WTC11 (cell line): Measurements from ENCODE around the gene ZBTB21. TPM values are rescaled to one million over a fixed set of nuclear protein-coding genes. Genes with fewer than 3 reads are reported as not detected.

Experiments
- CREB1 ChIP-seq: sonication (generic); formaldehyde crosslinking; IDR thresholded peaks from 2 replicates; pipeline ENCODE4 v1.8.0; 2023; ENCODE audit warnings: mild to moderate bottlenecking, missing genetic modification reagents
- ESRRA ChIP-seq: sonication (generic); formaldehyde crosslinking; IDR thresholded peaks from 2 replicates; pipeline ENCODE4 v1.8.1; 2022; ENCODE audit warnings: mild to moderate bottlenecking, missing genetic modification reagents, borderline replicate concordance
- ETV6 ChIP-seq: sonication (generic); formaldehyde crosslinking; IDR thresholded peaks from 2 replicates; pipeline ENCODE4 v1.8.1; 2022; ENCODE audit warnings: mild to moderate bottlenecking, missing genetic modification reagents
- FOXP1 ChIP-seq: sonication (generic); formaldehyde crosslinking; IDR thresholded peaks from 2 replicates; pipeline ENCODE4 v1.8.0; 2022; ENCODE audit warnings: missing genetic modification reagents, mild to moderate bottlenecking, moderate library complexity, borderline replicate concordance
- GABPB1 ChIP-seq: sonication (generic); formaldehyde crosslinking; IDR thresholded peaks from 2 replicates; pipeline ENCODE4 v1.8.1; 2023; ENCODE audit warnings: mild to moderate bottlenecking, missing genetic modification reagents
- JUN ChIP-seq: sonication (generic); formaldehyde crosslinking; IDR thresholded peaks from 2 replicates; pipeline ENCODE4 v1.8.0; 2023; ENCODE audit warnings: mild to moderate bottlenecking, missing genetic modification reagents
- NFE2L1 ChIP-seq: sonication (generic); formaldehyde crosslinking; IDR thresholded peaks from 2 replicates; pipeline ENCODE4 v1.8.1; 2023; ENCODE audit warnings: missing genetic modification reagents
- TEAD1 ChIP-seq: sonication (generic); formaldehyde crosslinking; IDR thresholded peaks from 2 replicates; pipeline ENCODE4 v1.8.0; 2022; ENCODE audit warnings: mild to moderate bottlenecking, missing genetic modification reagents
- TP53 ChIP-seq: sonication (generic); formaldehyde crosslinking; IDR thresholded peaks from 2 replicates; pipeline ENCODE4 v1.8.1; 2023; ENCODE audit warnings: mild to moderate bottlenecking, missing genetic modification reagents
- ZNF219 ChIP-seq: sonication (generic); formaldehyde crosslinking; IDR thresholded peaks from 2 replicates; pipeline ENCODE4 v1.8.0; 2023; ENCODE audit warnings: missing genetic modification reagents, mild to moderate bottlenecking, borderline replicate concordance
- total RNA-seq: library from RNA; stranded (reverse); gene quantifications from 3 replicates; pipeline ENCODE4 v1.2.3, GENCODE V29; 2021
- TF ChIP-seq, protein P1 (sequence below): sonication (generic); formaldehyde crosslinking; conservative IDR thresholded peaks from 2 replicates; pipeline ENCODE4 v1.8.1; 2023; ENCODE audit warnings: mild to moderate bottlenecking, low read depth, missing genetic modification reagents, moderate library complexity
- TF ChIP-seq, protein P2 (sequence below): sonication (generic); formaldehyde crosslinking; IDR thresholded peaks from 2 replicates; pipeline ENCODE4 v1.8.0; 2022; ENCODE audit warnings: mild to moderate bottlenecking, missing genetic modification reagents
- TF ChIP-seq, protein P3 (sequence below): sonication (generic); formaldehyde crosslinking; IDR thresholded peaks from 2 replicates; pipeline ENCODE4 v1.8.0; 2022; ENCODE audit warnings: mild to moderate bottlenecking, missing genetic modification reagents
- TF ChIP-seq, protein P4 (sequence below): sonication (generic); formaldehyde crosslinking; IDR thresholded peaks from 2 replicates; pipeline ENCODE4 v1.8.0; 2022; ENCODE audit warnings: mild to moderate bottlenecking, missing genetic modification reagents
- TF ChIP-seq, protein P5 (sequence below): sonication (generic); formaldehyde crosslinking; IDR thresholded peaks from 2 replicates; pipeline ENCODE4 v1.8.1; 2022; ENCODE audit warnings: mild to moderate bottlenecking, moderate library complexity, missing genetic modification reagents
- TF ChIP-seq, protein P6 (sequence below): sonication (generic); formaldehyde crosslinking; IDR thresholded peaks from 2 replicates; pipeline ENCODE4 v1.8.1; 2023; ENCODE audit warnings: mild to moderate bottlenecking, missing genetic modification reagents, moderate library complexity

Gene ZBTB21
- total RNA-seq, 1 experiment from 2014 or later: 13.8 TPM

DNA sequence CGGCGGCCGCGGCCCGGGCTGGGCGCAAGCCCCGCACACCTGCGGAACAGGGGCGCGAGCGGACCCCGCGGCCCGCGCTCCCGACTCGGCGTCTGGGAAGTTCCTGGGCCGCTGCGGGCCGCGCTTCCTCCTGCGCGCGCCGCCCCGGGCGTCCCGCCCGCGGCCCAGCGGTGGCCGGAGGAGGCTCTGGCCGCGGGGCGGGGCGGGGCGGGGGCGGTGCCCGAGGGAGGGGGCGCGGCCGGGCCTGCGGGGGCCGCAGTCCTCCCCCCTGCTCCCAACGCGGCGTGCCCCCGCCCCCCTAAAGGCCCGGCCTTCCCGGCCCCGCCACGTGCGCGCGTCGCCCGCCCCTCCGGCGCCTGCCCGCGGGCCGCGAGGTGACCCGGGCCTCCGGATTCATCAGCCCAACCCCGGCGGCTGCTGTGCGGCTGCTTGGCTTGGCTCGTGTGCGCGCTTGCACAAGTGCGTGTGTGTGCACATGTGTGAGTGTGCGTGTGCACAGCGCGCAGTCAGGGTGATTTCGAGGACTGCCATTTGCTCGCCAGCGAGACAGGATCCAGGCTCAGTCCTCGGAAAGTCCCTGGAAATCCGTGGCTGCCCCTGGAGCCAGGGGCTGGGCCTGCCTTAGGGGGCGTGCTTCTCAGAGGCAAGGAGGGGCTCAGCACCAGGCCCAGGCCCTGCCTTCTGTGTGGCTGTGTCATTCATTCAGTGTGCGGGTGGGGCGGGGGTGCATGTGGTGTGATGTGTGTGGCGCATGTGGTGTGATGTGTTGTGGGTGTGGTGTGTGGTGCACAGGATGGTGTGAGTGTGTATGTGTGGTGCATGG lies 56.1 kb downstream of the ZBTB21 start, which contains the start of gene C2CD2 (continued):
- TF ChIP-seq, protein P1, sequence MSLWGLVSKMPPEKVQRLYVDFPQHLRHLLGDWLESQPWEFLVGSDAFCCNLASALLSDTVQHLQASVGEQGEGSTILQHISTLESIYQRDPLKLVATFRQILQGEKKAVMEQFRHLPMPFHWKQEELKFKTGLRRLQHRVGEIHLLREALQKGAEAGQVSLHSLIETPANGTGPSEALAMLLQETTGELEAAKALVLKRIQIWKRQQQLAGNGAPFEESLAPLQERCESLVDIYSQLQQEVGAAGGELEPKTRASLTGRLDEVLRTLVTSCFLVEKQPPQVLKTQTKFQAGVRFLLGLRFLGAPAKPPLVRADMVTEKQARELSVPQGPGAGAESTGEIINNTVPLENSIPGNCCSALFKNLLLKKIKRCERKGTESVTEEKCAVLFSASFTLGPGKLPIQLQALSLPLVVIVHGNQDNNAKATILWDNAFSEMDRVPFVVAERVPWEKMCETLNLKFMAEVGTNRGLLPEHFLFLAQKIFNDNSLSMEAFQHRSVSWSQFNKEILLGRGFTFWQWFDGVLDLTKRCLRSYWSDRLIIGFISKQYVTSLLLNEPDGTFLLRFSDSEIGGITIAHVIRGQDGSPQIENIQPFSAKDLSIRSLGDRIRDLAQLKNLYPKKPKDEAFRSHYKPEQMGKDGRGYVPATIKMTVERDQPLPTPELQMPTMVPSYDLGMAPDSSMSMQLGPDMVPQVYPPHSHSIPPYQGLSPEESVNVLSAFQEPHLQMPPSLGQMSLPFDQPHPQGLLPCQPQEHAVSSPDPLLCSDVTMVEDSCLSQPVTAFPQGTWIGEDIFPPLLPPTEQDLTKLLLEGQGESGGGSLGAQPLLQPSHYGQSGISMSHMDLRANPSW (CRISPR knock-in tag): no peak
- TF ChIP-seq, protein P2, sequence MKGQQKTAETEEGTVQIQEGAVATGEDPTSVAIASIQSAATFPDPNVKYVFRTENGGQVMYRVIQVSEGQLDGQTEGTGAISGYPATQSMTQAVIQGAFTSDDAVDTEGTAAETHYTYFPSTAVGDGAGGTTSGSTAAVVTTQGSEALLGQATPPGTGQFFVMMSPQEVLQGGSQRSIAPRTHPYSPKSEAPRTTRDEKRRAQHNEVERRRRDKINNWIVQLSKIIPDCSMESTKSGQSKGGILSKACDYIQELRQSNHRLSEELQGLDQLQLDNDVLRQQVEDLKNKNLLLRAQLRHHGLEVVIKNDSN (CRISPR knock-in tag): peak; percentile 53; the same call in 1 of the 2 replicates
- peak; percentile 87 for TF ChIP-seq ETV6 (CRISPR knock-in tag)
- TF ChIP-seq ZNF219 (CRISPR knock-in tag): 0 out of 2 replicates have a peak, but pooled peaks have one; percentile 45
- TF ChIP-seq, protein P3, sequence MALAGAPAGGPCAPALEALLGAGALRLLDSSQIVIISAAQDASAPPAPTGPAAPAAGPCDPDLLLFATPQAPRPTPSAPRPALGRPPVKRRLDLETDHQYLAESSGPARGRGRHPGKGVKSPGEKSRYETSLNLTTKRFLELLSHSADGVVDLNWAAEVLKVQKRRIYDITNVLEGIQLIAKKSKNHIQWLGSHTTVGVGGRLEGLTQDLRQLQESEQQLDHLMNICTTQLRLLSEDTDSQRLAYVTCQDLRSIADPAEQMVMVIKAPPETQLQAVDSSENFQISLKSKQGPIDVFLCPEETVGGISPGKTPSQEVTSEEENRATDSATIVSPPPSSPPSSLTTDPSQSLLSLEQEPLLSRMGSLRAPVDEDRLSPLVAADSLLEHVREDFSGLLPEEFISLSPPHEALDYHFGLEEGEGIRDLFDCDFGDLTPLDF (CRISPR knock-in tag): 0 out of 2 replicates have a peak, but pooled peaks have one; percentile 44
- peak; percentile 89; the same call in 1 of the 2 replicates for TF ChIP-seq NFE2L1 (CRISPR knock-in tag)
- TF ChIP-seq FOXP1 (CRISPR knock-in tag): peak; percentile 43; the same call in 1 of the 2 replicates
- peak; percentile 89; the same call in 1 of the 2 replicates for TF ChIP-seq TP53 (CRISPR knock-in tag)
- TF ChIP-seq ESRRA: peak; percentile 66; the same call in 1 of the 2 replicates
- TF ChIP-seq CREB1 (CRISPR knock-in tag): no peak
- peak; percentile 91 for TF ChIP-seq TEAD1 (CRISPR knock-in tag)
- TF ChIP-seq, protein P4, sequence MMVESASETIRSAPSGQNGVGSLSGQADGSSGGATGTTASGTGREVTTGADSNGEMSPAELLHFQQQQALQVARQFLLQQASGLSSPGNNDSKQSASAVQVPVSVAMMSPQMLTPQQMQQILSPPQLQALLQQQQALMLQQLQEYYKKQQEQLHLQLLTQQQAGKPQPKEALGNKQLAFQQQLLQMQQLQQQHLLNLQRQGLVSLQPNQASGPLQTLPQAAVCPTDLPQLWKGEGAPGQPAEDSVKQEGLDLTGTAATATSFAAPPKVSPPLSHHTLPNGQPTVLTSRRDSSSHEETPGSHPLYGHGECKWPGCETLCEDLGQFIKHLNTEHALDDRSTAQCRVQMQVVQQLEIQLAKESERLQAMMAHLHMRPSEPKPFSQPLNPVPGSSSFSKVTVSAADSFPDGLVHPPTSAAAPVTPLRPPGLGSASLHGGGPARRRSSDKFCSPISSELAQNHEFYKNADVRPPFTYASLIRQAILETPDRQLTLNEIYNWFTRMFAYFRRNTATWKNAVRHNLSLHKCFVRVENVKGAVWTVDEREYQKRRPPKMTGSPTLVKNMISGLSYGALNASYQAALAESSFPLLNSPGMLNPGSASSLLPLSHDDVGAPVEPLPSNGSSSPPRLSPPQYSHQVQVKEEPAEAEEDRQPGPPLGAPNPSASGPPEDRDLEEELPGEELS (CRISPR knock-in tag): peak; percentile 88
- peak; percentile 75; the same call in 1 of the 2 replicates for TF ChIP-seq JUN
- peak; percentile 40; the same call in 1 of the 2 replicates for TF ChIP-seq GABPB1 (CRISPR knock-in tag)
- TF ChIP-seq, protein P5, sequence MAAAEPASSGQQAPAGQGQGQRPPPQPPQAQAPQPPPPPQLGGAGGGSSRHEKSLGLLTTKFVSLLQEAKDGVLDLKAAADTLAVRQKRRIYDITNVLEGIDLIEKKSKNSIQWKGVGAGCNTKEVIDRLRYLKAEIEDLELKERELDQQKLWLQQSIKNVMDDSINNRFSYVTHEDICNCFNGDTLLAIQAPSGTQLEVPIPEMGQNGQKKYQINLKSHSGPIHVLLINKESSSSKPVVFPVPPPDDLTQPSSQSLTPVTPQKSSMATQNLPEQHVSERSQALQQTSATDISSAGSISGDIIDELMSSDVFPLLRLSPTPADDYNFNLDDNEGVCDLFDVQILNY (CRISPR knock-in tag): no peak; the same call in 1 of the 2 replicates
- TF ChIP-seq, protein P6, sequence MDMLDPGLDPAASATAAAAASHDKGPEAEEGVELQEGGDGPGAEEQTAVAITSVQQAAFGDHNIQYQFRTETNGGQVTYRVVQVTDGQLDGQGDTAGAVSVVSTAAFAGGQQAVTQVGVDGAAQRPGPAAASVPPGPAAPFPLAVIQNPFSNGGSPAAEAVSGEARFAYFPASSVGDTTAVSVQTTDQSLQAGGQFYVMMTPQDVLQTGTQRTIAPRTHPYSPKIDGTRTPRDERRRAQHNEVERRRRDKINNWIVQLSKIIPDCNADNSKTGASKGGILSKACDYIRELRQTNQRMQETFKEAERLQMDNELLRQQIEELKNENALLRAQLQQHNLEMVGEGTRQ (CRISPR knock-in tag): peak; percentile 60
